ENCODE data around the gene FAM120AOS. TPM values are rescaled to one million over a fixed set of nuclear protein-coding genes. Genes with fewer than 3 reads are reported as not detected.

Gene FAM120AOS
- total RNA-seq, 1 donor from 2014 or later = 47.5 TPM

GRCh38 chr9:93427655-93428379, 25.6 kb downstream of the FAM120AOS start:
- TF ChIP-seq CTCF (IDR thresholded peaks at IDR 0.05; ENCODE audit: unreplicated experiment) = peak; percentile 25
- Mint-ChIP-seq H3K4me1 (ENCODE audit: low read depth) (peaks cover 10% of the 10 kb centered on the region), H3K9me3 (ENCODE audit: low read depth) (peaks cover 20% of the 10 kb centered on the region), H3K27ac (no peak overlapping the region), H3K36me3 (ENCODE audit: insufficient read depth) (no peaks in the 10 kb centered on the region), H3K4me3 (ENCODE audit: low read depth) (no peak overlapping the region), H3K27me3 (no peaks in the 10 kb centered on the region)
- DNase-seq (ENCODE audit: low spot score, unreplicated experiment) = no peak

GRCh38 chr9:93422977-93423616, 30.3 kb downstream of the FAM120AOS start:
- Mint-ChIP-seq H3K4me1 (ENCODE audit: low read depth) (peaks cover 4% of the 10 kb centered on the region), H3K36me3 (ENCODE audit: insufficient read depth) (peaks cover 2% of the 10 kb centered on the region), H3K27me3 (no peaks in the 10 kb centered on the region), H3K4me3 (ENCODE audit: low read depth) (no peak overlapping the region), H3K27ac (no peak overlapping the region), H3K9me3 (ENCODE audit: low read depth) (peaks cover 20% of the 10 kb centered on the region)
- DNase-seq (ENCODE audit: low spot score, unreplicated experiment) = no peak
- TF ChIP-seq CTCF (IDR thresholded peaks at IDR 0.05; ENCODE audit: unreplicated experiment) = no peak

- peaks cover 5% of the 10 kb centered on the region for H3K9me3 Mint-ChIP-seq (ENCODE audit: low read depth)
- H3K27ac Mint-ChIP-seq = no peak overlapping the region
- no peak for TF ChIP-seq CTCF (IDR thresholded peaks at IDR 0.05; ENCODE audit: unreplicated experiment)
- no peaks in the 10 kb centered on the region for H3K27me3 Mint-ChIP-seq
- H3K4me1 Mint-ChIP-seq (ENCODE audit: low read depth) = peaks cover 4% of the 10 kb centered on the region
- peaks cover 2% of the 10 kb centered on the region for H3K36me3 Mint-ChIP-seq (ENCODE audit: insufficient read depth)
- DNase-seq (ENCODE audit: low spot score, unreplicated experiment) = no peak
- H3K4me3 Mint-ChIP-seq (ENCODE audit: low read depth) = no peak overlapping the region
Measured at GRCh38 chr9:93419023-93419422, 34.4 kb downstream of the FAM120AOS start.

DNA sequence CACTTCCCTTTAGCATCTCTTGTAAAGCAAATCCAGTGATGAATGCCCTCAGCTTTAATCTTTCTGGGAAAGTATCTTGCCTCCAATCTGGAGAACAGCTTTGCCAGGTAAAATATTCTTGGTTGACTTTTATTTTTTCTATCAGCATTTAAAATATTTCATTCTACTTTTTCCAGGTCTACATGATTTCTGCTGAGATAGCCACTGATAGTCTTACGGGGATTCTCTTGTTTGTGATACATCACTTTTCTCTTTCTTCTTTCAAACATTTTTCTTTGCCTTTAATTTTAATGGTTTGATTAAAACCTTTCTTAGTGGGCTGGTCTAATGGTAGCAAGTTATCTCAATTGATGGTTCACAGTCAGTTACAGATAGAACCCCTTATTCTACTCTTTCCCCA, 35.8 kb downstream of the FAM120AOS start:
- Mint-ChIP-seq H3K27ac (no peak overlapping the region), H3K9me3 (ENCODE audit: low read depth) (peaks cover 9% of the 10 kb centered on the region), H3K4me1 (ENCODE audit: low read depth) (no peaks in the 10 kb centered on the region), H3K36me3 (ENCODE audit: insufficient read depth) (peaks cover 2% of the 10 kb centered on the region), H3K27me3 (no peaks in the 10 kb centered on the region), H3K4me3 (ENCODE audit: low read depth) (no peak overlapping the region)
- no peak for TF ChIP-seq CTCF (IDR thresholded peaks at IDR 0.05; ENCODE audit: unreplicated experiment)
- DNase-seq (ENCODE audit: low spot score, unreplicated experiment) = no peak

- no peak for TF ChIP-seq CTCF (IDR thresholded peaks at IDR 0.05; ENCODE audit: unreplicated experiment)
- Mint-ChIP-seq H3K27me3 (no peaks in the 10 kb centered on the region), H3K4me1 (ENCODE audit: low read depth) (no peaks in the 10 kb centered on the region), H3K9me3 (ENCODE audit: low read depth) (peaks cover 9% of the 10 kb centered on the region), H3K27ac (no peak overlapping the region), H3K36me3 (ENCODE audit: insufficient read depth) (peaks cover 2% of the 10 kb centered on the region), H3K4me3 (ENCODE audit: low read depth) (no peak overlapping the region)
- DNase-seq (ENCODE audit: low spot score, unreplicated experiment) = no peak
Measured at GRCh38 chr9:93416530-93417235, 36.7 kb downstream of the FAM120AOS start.
